ENCODE results near the gene INKA1. TPM values are rescaled to one million over a fixed set of nuclear protein-coding genes. Genes with fewer than 3 reads are reported as not detected.

INKA1 gene
- total RNA-seq, 2 donors from 2014 or later: 1.8 to 4.2 TPM

DNA sequence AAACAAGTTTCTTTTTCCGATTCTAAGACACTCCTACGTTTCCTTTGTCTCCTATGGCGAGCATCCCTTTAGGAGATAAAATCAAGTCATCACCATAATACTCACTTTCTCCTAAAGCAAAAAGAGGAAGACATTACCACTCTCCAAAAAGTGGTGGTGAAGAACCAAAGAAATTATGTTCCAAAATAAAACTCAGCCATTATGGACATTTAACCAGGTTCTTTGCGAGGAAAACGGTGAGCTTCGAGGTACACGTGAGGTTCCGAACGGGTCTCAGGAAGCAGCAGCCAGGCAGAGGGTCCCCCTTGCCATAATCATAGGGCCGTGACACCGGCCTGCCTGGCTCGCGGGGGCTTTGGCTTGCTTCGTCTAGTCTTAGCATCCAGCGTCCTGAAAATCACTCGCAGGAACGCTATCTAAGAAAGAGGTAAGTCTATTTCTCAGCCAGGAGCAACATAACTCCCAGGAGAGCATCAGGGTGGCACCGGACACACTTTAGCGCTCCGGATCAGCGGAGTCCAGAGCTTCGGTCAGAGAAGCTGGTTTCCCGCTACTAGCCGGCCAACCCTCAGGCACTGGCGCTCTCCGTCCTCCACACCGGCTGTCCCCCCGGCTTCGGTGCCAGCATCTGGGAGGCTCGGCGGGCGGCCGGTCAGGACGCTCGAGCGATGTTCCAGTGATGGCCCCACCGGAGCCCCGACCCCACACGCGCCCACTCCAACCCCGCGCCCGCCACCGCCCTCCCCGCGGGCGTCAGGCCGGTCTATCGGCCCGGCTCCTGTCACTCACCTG, 17.3 kb upstream of the INKA1 start:
- Histone ChIP-seq H3K4me3 (peak overlapping the region; percentile 96 to 98), H3K27ac (peak overlapping the region; percentile 95 to 99), H3K4me1 (peaks cover 0 to 46% of the 10 kb centered on the region in 2 donors), H3K9me3 (no peaks in the 10 kb centered on the region), H3K36me3 (peaks cover 8% of the 10 kb centered on the region), H3K27me3 (no peaks in the 10 kb centered on the region)
- TF ChIP-seq, protein P1, sequence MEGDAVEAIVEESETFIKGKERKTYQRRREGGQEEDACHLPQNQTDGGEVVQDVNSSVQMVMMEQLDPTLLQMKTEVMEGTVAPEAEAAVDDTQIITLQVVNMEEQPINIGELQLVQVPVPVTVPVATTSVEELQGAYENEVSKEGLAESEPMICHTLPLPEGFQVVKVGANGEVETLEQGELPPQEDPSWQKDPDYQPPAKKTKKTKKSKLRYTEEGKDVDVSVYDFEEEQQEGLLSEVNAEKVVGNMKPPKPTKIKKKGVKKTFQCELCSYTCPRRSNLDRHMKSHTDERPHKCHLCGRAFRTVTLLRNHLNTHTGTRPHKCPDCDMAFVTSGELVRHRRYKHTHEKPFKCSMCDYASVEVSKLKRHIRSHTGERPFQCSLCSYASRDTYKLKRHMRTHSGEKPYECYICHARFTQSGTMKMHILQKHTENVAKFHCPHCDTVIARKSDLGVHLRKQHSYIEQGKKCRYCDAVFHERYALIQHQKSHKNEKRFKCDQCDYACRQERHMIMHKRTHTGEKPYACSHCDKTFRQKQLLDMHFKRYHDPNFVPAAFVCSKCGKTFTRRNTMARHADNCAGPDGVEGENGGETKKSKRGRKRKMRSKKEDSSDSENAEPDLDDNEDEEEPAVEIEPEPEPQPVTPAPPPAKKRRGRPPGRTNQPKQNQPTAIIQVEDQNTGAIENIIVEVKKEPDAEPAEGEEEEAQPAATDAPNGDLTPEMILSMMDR (IDR thresholded peaks at IDR 0.05): no peak
- no peak for DNase-seq (ENCODE audit: low spot score)

DNA sequence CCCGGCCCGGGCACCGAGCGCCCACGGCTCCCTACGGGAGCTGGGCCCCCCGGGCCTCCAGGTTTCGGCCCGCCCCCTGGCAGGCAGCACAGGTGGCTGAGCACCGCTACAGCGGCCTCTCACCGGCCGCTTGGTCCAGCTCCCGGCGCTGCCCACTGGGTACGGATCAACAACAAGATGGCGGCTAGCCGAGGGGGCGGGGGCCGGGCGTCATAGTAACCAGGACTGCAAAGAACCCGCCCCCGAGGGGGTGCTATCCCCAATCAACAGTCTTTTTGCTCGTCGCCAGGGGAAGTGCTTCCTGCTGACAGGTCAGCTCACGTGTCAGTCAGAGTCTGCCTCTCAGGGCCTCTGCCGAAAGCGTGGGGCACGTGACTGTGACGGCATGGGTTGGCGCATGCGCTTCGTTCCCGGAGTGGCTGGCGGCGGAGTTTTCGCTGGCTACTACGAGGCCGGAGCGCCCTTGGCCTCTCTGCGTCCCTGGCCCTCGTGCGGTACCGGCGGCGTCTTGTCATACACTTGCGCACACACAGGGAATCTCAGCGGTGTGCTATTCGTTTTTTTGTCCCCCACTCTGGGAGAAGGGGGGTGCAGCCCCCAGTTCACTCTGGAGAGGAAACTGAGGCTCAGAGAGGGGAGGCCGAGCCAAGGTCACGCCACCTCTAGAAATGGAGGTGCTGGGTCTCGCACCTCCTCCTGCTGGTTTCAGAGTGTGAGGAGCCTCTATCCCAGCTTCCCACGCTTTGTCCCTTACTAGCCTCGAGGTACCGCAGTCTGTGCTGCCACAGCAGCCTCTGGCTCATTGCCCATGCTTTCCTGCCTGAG, 16.5 kb upstream of the INKA1 start, which contains the start of gene IP6K1:
TSS of gene IP6K1 (minus strand) at position 186 of the 825 bp plus-strand sequence. CDS start 38,502 bp downstream, outside the sequence.
- Histone ChIP-seq H3K9me3 (no peaks in the 10 kb centered on the region), H3K4me1 (peaks cover 0 to 39% of the 10 kb centered on the region in 2 donors), H3K27ac (peak within 1 kb of the TSS; percentile 95 to 99), H3K4me3 (peak within 1 kb of the TSS; percentile 96 to 98), H3K36me3 (peaks cover 4% of the 10 kb centered on the region), H3K27me3 (no peaks in the 10 kb centered on the region)
- peak; percentile 100 for DNase-seq (ENCODE audit: low spot score)
- TF ChIP-seq, protein P1 (IDR thresholded peaks at IDR 0.05): no peak

- Histone ChIP-seq H3K27me3 (no peaks in the 10 kb centered on the region), H3K27ac (peak overlapping the region; percentile 95 to 99), H3K4me1 (peaks cover 0 to 34% of the 10 kb centered on the region in 2 donors), H3K9me3 (no peaks in the 10 kb centered on the region), H3K4me3 (peak overlapping the region in 1 of 2 donors; percentile 96), H3K36me3 (no peaks in the 10 kb centered on the region)
- no peak for DNase-seq (ENCODE audit: low spot score)
- TF ChIP-seq, protein P1 (IDR thresholded peaks at IDR 0.05): no peak
Measured at GRCh38 chr3:49787182-49787464, 15.9 kb upstream of the INKA1 start.

GRCh38 chr3:49787536-49787935, 15.5 kb upstream of the INKA1 start:
- H3K4me1 ChIP-seq: peaks cover 0 to 30% of the 10 kb centered on the region in 2 donors
- peak overlapping the region in 1 of 2 donors; percentile 95 for H3K27ac ChIP-seq
- no peak overlapping the region for H3K4me3 ChIP-seq
- H3K36me3 ChIP-seq: no peaks in the 10 kb centered on the region
- H3K9me3 ChIP-seq: no peaks in the 10 kb centered on the region
- TF ChIP-seq, protein P1 (IDR thresholded peaks at IDR 0.05): no peak
- DNase-seq (ENCODE audit: low spot score): no peak
- H3K27me3 ChIP-seq: no peaks in the 10 kb centered on the region

GRCh38 chr3:49788056-49788455, 15.0 kb upstream of the INKA1 start:
- Histone ChIP-seq H3K27ac (no peak overlapping the region), H3K9me3 (no peaks in the 10 kb centered on the region), H3K36me3 (no peaks in the 10 kb centered on the region), H3K4me3 (no peak overlapping the region), H3K4me1 (peaks cover 0 to 28% of the 10 kb centered on the region in 2 donors), H3K27me3 (no peaks in the 10 kb centered on the region)
- DNase-seq (ENCODE audit: low spot score): no peak
- TF ChIP-seq, protein P1 (IDR thresholded peaks at IDR 0.05): no peak

Data from right atrium auricular region (tissue), 2 donors.